ENCODE measurements around the gene BIRC2.

DNA sequence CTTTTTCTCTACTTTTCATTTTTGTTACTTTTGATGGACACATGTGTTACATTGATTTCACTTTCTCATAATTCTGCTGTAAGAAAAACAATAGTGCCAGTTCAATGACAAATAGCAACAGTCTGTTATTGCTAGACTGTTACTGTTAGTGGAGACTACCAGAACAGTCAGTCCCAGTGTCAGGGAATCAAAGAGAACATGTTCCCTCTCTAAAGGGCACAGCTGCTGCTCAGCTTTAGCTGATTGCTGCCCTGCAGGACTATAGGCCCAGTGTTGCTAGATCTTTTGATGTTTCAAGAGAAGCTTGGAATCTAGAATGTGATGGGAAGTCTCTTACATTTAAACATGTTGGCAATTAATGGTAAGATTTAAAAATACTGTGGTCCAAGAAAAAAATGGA is 26.3 kb upstream of the BIRC2 start:
- TF ChIP-seq EZH2phosphoT487 (IDR thresholded peaks at IDR 0.05; ENCODE audit: low read length) (no peak), EZH2 (optimal IDR thresholded peaks at IDR 0.05; ENCODE audit: low read depth, low read length) (no peak)
- TF ChIP-seq, protein P1, sequence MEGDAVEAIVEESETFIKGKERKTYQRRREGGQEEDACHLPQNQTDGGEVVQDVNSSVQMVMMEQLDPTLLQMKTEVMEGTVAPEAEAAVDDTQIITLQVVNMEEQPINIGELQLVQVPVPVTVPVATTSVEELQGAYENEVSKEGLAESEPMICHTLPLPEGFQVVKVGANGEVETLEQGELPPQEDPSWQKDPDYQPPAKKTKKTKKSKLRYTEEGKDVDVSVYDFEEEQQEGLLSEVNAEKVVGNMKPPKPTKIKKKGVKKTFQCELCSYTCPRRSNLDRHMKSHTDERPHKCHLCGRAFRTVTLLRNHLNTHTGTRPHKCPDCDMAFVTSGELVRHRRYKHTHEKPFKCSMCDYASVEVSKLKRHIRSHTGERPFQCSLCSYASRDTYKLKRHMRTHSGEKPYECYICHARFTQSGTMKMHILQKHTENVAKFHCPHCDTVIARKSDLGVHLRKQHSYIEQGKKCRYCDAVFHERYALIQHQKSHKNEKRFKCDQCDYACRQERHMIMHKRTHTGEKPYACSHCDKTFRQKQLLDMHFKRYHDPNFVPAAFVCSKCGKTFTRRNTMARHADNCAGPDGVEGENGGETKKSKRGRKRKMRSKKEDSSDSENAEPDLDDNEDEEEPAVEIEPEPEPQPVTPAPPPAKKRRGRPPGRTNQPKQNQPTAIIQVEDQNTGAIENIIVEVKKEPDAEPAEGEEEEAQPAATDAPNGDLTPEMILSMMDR (IDR thresholded peaks at IDR 0.05; ENCODE audit: low read length), result no peak
